Muscle layer of duodenum (tissue), 2 donors: ENCODE measurements around the gene RHOD.
A peak's percentile ranks its signal among the peaks of the same experiment; 100 is the strongest.

Experiments
- H3K27ac ChIP-seq: one replicate; pipeline ENCODE4 v1.7.0; 2013; ENCODE audit warnings: mild to moderate bottlenecking, low read length
- H3K27me3 ChIP-seq: one replicate; pipeline ENCODE4 v1.7.0; 2013; ENCODE audit warnings: low read depth, mild to moderate bottlenecking, control low read depth, low read length
- H3K36me3 ChIP-seq, 2 donors: one replicate each; pipeline ENCODE4 v1.7.0; 2013; ENCODE audit warnings: low read length in 2 of 2, control low read depth in 1 of 2, mild to moderate bottlenecking in 1 of 2; ENCODE audit not compliant: insufficient read depth in 2 of 2, control insufficient read depth in 1 of 2
- H3K4me1 ChIP-seq, 2 donors: one replicate each; pipeline ENCODE4 v1.7.0; 2013; ENCODE audit warnings: low read length in 2 of 2, mild to moderate bottlenecking in 2 of 2, control low read depth in 1 of 2, moderate library complexity in 1 of 2; ENCODE audit not compliant: insufficient read depth in 2 of 2, control insufficient read depth in 1 of 2
- H3K4me3 ChIP-seq, 2 donors: one replicate each; pipeline ENCODE4 v1.7.0; 2013; ENCODE audit warnings: low read length in 2 of 2, low read depth in 1 of 2, mild to moderate bottlenecking in 1 of 2
- H3K9me3 ChIP-seq, 2 donors: one replicate each; pipeline ENCODE4 v1.7.0; 2013; ENCODE audit warnings: low read length in 2 of 2, control low read depth in 1 of 2, mild to moderate bottlenecking in 1 of 2; ENCODE audit not compliant: control insufficient read depth in 1 of 2
- donor health status: healthy.

RHOD gene

DNA sequence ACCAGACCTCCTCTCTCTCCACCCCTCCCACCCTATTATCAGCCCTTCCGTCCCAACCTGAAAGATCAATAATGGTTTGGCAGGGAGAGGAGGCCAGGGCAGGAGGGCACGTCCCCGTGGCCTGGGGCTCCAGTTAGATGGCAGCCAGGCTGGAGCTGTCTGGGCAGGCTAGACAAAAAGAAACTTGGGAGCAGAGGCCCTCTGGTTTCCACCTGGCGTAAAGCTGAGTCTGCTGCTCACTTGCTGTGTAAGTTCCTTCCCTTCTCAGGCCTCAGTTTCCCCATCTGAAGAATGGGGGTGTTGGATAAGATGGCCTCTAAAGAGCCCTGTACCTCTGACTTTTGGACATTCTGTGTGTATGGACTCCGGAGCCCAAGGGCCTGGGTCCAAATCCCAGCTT, 3.8 kb upstream of the RHOD start:
- no peak overlapping the region for H3K27ac ChIP-seq
- H3K36me3 ChIP-seq: peaks cover 0 to 3% of the 10 kb centered on the region in 2 donors
- no peaks in the 10 kb centered on the region for H3K9me3 ChIP-seq
- no peak overlapping the region for H3K4me3 ChIP-seq
- no peaks in the 10 kb centered on the region for H3K27me3 ChIP-seq
- H3K4me1 ChIP-seq: peaks cover 0 to 18% of the 10 kb centered on the region in 2 donors

DNA sequence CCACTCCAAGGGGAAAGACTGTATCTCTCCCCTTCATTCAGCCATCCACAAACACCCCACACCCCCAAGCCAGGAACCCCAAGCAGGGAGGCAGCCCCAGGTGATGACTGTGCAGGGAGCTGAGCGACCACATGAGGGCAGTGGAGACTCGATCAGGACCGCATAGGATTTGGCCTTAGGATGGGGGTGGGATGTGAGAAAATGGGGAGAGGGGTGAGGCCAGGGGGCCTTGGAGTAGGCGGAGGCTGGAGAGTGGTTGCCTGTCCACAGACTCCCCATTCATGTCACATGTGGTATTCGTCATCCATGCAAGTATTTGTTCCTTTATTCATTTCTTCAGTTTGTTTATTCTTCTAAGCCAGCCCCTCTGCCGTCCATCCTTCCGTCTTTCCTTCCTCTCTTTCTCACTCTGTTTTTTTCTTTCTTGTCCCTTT, 2.7 kb upstream of the RHOD start:
- peaks cover 0 to 3% of the 10 kb centered on the region in 2 donors for H3K36me3 ChIP-seq
- peaks cover 0 to 18% of the 10 kb centered on the region in 2 donors for H3K4me1 ChIP-seq
- H3K9me3 ChIP-seq: no peaks in the 10 kb centered on the region
- no peak overlapping the region for H3K27ac ChIP-seq
- no peaks in the 10 kb centered on the region for H3K27me3 ChIP-seq
- no peak overlapping the region for H3K4me3 ChIP-seq

DNA sequence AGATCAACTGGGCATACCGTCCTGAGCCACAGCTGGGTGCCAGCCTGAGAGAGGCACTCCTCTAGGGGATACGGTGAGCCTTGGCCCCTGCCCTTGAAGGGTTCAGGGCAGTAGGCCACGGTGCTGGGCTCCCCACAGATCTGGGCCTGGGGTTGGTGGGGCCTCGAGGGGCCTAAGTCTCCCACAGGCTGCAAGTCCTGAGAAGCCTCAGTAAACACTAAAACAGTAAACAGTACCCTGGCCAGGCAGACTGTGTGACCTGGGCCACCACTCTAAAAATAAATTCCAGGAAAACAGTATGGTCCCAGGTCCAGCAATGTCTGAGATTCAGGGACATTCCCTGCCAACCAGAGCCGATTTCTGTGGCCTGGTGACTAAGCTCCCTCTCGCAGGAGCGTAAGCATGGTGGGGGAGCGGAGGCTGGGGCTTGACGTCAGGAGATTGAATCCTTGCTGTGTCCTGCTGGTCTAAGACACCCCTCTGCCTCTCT, 2.3 kb upstream of the RHOD start:
- H3K9me3 ChIP-seq: no peaks in the 10 kb centered on the region
- H3K27me3 ChIP-seq: no peaks in the 10 kb centered on the region
- H3K36me3 ChIP-seq: peaks cover 0 to 3% of the 10 kb centered on the region in 2 donors
- no peak overlapping the region for H3K27ac ChIP-seq
- no peak overlapping the region for H3K4me3 ChIP-seq
- H3K4me1 ChIP-seq: peaks cover 0 to 18% of the 10 kb centered on the region in 2 donors

DNA sequence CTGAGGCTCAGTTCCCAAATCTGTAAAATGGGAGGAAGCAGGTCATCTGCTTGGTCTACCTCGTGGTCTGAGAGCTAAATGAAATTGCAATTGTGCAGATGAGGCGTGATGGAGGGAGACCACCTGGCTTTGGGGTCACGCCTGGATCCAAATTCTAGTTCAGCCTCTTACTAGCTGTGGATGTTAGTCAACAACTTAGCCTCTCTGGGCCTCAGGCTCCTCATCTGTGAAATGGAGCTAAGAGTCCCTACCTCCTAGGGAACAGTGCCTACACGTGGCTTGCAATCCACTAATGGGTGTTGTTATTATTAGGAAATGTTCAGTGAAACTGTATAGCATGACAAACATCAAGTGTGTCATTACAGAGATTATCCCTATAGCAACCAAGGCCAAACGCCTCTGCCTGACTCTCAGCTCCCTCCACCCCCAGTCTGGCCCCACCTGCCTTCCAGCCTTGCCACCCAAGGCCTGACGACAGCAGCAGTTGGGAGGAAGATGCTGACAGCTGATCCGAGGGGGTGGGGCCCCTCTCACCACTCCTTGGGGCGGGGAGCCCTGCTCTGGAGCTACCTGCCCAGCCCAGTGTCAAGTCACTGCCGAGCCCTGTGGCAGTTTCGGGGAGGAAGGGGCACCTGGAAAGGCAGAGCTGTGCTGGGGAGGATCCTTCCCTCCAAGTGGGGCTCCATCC, 1.7 kb upstream of the RHOD start:
- Histone ChIP-seq H3K27me3 (no peaks in the 10 kb centered on the region), H3K4me3 (no peak overlapping the region), H3K4me1 (peaks cover 0 to 18% of the 10 kb centered on the region in 2 donors), H3K36me3 (peaks cover 0 to 3% of the 10 kb centered on the region in 2 donors), H3K27ac (no peak overlapping the region), H3K9me3 (no peaks in the 10 kb centered on the region)

DNA sequence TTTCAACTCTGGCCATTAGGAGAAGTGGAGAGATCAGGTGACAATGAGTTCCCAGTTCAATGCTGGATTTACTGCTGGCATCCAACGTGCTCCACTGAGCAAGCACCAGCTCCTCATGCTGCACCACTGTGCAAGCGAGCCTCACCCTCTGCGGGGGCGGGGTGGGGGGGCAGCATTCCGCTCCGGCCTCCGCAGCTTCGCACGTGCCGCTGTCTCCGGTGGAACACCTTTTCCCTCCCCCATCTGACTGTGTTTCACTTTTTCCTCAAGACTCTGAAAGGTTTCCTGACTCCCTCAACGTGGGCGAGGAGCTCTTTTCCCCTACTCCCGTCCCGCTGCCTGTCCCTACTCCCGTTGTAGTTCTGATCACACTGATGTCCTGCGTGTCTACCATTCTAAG, 835 bp upstream of the RHOD start:
- Histone ChIP-seq H3K27me3 (no peaks in the 10 kb centered on the region), H3K4me1 (peaks cover 0 to 18% of the 10 kb centered on the region in 2 donors), H3K36me3 (peaks cover 0 to 3% of the 10 kb centered on the region in 2 donors), H3K4me3 (peak overlapping the region; percentile 63 to 66), H3K27ac (no peak overlapping the region), H3K9me3 (no peaks in the 10 kb centered on the region)

DNA sequence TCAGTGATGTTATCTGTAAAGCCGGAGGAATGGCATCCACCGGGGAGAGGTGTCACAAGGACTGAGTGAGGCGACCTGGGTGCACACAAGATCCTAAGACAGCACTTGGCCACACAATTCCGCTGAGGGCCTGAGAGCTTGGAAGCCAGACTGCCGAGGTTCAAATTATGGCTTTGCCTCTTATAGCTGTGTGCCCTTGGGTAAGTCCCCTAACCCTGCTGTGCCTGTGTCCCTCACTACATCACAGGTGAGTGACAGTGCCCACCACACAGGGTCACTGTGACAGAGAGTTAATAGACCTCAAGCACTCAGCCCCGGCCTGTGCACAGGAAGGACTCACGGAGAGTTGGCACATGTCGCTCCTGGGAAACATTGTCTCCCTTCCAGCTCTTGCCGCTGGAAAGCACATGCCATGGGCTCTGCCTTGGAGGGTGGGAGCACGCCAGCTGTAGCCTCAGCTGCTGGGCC, 592 bp downstream of the RHOD start:
- H3K4me1 ChIP-seq: peaks cover 0 to 18% of the 10 kb centered on the region in 2 donors
- peaks cover 0 to 3% of the 10 kb centered on the region in 2 donors for H3K36me3 ChIP-seq
- no peaks in the 10 kb centered on the region for H3K27me3 ChIP-seq
- H3K4me3 ChIP-seq: peak overlapping the region; percentile 35 to 66
- no peak overlapping the region for H3K27ac ChIP-seq
- no peaks in the 10 kb centered on the region for H3K9me3 ChIP-seq

DNA sequence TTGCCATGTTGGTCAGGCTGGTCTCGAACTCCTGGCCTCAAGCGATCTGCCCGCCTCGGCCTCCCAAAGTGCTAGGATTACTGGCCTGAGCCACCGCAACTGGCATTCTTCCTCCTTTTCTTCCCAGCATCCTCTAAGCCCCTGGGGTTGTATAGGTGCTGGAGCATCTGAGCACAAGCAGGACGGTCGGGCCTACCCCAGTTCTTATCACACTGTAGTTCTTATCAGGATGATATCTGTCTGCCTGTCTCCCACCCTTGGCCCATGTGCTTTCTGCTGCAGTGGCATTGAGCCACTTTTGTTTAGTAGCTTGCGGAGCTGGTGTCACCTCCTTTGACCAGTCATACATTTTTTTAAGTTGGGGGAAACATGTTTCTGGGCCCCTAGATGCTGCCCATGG, 1.9 kb downstream of the RHOD start:
- peaks cover 0 to 18% of the 10 kb centered on the region in 2 donors for H3K4me1 ChIP-seq
- H3K36me3 ChIP-seq: peaks cover 0 to 3% of the 10 kb centered on the region in 2 donors
- no peaks in the 10 kb centered on the region for H3K27me3 ChIP-seq
- H3K4me3 ChIP-seq: no peak overlapping the region
- H3K27ac ChIP-seq: no peak overlapping the region
- no peaks in the 10 kb centered on the region for H3K9me3 ChIP-seq

DNA sequence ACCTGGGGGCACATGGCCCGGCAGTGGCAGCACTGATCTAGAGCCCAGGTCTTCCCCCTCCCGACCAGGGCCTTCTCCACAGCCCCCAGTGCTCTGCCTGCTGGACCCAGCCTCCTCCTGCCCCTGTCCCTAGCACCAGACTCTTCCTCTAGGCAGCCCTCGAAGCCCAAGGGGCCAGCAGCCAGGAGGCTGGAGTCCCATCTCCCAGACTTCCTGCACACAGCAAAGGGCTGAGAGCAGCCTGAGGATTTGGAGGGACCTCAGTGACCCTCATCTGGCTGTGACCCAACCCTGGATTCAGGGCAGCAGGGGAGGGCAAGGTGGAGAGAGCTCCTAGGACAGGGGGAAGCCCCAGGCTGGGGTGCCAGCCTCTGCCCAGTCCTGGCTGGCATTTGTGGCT, 3.0 kb downstream of the RHOD start:
- no peak overlapping the region for H3K27ac ChIP-seq
- no peaks in the 10 kb centered on the region for H3K36me3 ChIP-seq
- no peaks in the 10 kb centered on the region for H3K9me3 ChIP-seq
- no peak overlapping the region for H3K4me3 ChIP-seq
- H3K27me3 ChIP-seq: no peaks in the 10 kb centered on the region
- peaks cover 0 to 18% of the 10 kb centered on the region in 2 donors for H3K4me1 ChIP-seq

DNA sequence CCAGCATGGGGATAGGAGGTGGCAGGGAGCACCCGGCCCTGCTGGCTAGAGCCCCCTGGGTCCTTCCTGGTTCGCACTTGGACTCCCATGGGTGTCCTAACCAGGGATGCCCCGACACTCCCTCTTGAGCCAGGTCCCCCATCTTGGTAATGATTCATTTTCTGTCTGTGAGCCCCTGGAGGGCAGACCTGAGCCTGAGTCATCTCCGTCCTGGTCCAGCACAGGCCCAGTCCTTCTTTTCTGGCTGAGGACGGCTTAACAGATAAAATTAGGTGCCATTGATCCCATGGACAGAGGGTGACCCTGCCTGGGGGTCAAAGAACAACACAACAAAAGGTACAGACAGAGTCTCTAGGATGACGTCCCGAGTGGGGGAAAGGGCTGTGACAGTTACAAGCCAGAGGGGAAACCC, 3.5 kb downstream of the RHOD start:
- Histone ChIP-seq H3K36me3 (no peaks in the 10 kb centered on the region), H3K9me3 (no peaks in the 10 kb centered on the region), H3K4me3 (no peak overlapping the region), H3K4me1 (peaks cover 0 to 18% of the 10 kb centered on the region in 2 donors), H3K27me3 (no peaks in the 10 kb centered on the region), H3K27ac (no peak overlapping the region)

DNA sequence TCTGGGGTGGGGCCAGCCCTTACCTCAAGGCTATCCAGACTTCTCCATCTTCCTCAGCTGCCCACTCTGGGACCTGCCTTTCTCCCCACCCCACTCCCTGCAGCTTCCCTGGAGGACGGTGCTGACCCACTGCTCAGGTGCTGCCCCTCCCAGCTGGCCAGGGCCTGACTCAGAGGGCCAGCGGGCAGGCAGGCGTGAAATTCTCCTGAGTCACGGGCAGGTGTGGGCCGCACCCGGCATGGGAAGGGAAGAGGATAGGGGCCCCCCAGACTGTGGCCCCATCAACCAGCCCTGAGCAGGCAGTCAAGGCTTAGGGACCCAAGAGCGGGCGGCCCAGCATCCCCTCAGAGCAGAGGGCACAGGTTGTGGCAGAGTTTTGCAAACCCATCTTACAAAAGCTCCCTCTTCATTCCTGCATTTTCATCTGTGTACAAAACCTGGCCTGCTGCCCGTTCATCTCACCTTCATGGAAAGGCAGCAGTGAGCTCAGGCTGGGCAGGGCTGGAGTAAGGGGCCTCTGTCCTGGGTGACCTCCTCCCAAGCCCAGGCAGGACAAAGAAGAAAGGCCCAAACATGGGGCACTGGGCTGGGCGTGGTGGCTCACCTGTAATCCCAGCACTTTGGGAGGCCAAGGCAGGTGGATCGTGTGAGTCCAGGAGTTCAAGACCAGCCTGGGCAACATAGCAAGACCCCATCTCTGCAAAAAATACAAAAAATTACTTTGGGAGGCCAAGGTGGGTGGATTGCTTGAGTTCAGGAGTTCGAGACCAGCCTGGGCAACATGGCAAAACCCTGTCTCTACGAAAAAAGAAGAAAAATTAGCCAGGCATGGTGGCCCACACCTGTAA, 6.1 kb downstream of the RHOD start:
- Histone ChIP-seq H3K27ac (no peak overlapping the region), H3K27me3 (no peaks in the 10 kb centered on the region), H3K36me3 (peaks cover 0 to 5% of the 10 kb centered on the region in 2 donors), H3K4me1 (no peaks in the 10 kb centered on the region), H3K4me3 (no peak overlapping the region), H3K9me3 (no peaks in the 10 kb centered on the region)

DNA sequence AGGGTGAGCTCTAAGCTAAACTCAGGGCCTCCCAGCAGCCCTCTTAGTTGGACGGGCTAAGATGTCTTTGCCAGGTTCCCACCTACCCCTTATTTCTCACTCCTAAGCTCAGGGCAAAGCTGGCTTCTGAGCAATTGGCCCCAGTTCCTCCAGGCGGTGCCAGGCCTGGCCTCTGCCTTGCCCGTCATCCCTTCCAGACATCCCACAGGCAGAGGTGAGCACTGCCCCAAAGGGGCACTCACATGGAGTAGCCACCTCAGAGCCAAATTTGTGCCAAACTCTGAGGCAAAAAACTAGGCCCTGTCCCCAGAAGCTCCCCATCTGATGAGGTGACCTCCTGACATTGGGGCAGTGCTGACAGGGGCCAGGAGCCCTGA, 9.7 kb downstream of the RHOD start:
- Histone ChIP-seq H3K36me3 (peaks cover 0 to 5% of the 10 kb centered on the region in 2 donors), H3K27ac (no peak overlapping the region), H3K27me3 (no peaks in the 10 kb centered on the region), H3K4me3 (no peak overlapping the region), H3K9me3 (no peaks in the 10 kb centered on the region), H3K4me1 (peaks cover 0 to 1% of the 10 kb centered on the region in 2 donors)
